ENCODE data around the gene TMEM178B.

Gene TMEM178B

GRCh38 chr7:141466151-141466904 lies 392.5 kb downstream of the TMEM178B start:
- no peak for TF ChIP-seq POLR2AphosphoS5 (IDR thresholded peaks at IDR 0.05; ENCODE audit: low read depth, low read length)
- TF ChIP-seq TAF1 (IDR thresholded peaks at IDR 0.05; ENCODE audit: borderline replicate concordance, insufficient read depth, low read length): no peak
- no peak for TF ChIP-seq REST (IDR thresholded peaks at IDR 0.05; ENCODE audit: insufficient read depth in 1 of 2, low read depth in 2 of 2, low read length in 2 of 2)
- TF ChIP-seq FOXP2 (optimal IDR thresholded peaks at IDR 0.05; ENCODE audit: borderline replicate concordance, extremely low read depth, extremely low read length, insufficient read depth): no peak
- no peak for TF ChIP-seq SIN3A (IDR thresholded peaks at IDR 0.05; ENCODE audit: borderline replicate concordance, insufficient read depth, low read length)

- no peak for TF ChIP-seq REST (IDR thresholded peaks at IDR 0.05; ENCODE audit: insufficient read depth in 1 of 2, low read depth in 2 of 2, low read length in 2 of 2)
- TF ChIP-seq TAF1 (IDR thresholded peaks at IDR 0.05; ENCODE audit: borderline replicate concordance, insufficient read depth, low read length): no peak
- no peak for TF ChIP-seq SIN3A (IDR thresholded peaks at IDR 0.05; ENCODE audit: borderline replicate concordance, insufficient read depth, low read length)
- no peak for TF ChIP-seq FOXP2 (optimal IDR thresholded peaks at IDR 0.05; ENCODE audit: borderline replicate concordance, extremely low read depth, extremely low read length, insufficient read depth)
- no peak for TF ChIP-seq POLR2AphosphoS5 (IDR thresholded peaks at IDR 0.05; ENCODE audit: low read depth, low read length)
Measured at GRCh38 chr7:141468341-141468740, 394.5 kb downstream of the TMEM178B start.

- no peak for TF ChIP-seq POLR2AphosphoS5 (IDR thresholded peaks at IDR 0.05; ENCODE audit: low read depth, low read length)
- TF ChIP-seq FOXP2 (optimal IDR thresholded peaks at IDR 0.05; ENCODE audit: borderline replicate concordance, extremely low read depth, extremely low read length, insufficient read depth): no peak
- no peak for TF ChIP-seq SIN3A (IDR thresholded peaks at IDR 0.05; ENCODE audit: borderline replicate concordance, insufficient read depth, low read length)
- TF ChIP-seq REST (IDR thresholded peaks at IDR 0.05; ENCODE audit: insufficient read depth in 1 of 2, low read depth in 2 of 2, low read length in 2 of 2): no peak
- TF ChIP-seq TAF1 (IDR thresholded peaks at IDR 0.05; ENCODE audit: borderline replicate concordance, insufficient read depth, low read length): no peak
Measured at GRCh38 chr7:141475679-141476078, 401.8 kb downstream of the TMEM178B start.

- TF ChIP-seq POLR2AphosphoS5 (IDR thresholded peaks at IDR 0.05; ENCODE audit: low read depth, low read length): no peak
- TF ChIP-seq FOXP2 (optimal IDR thresholded peaks at IDR 0.05; ENCODE audit: borderline replicate concordance, extremely low read depth, extremely low read length, insufficient read depth): no peak
- no peak for TF ChIP-seq SIN3A (IDR thresholded peaks at IDR 0.05; ENCODE audit: borderline replicate concordance, insufficient read depth, low read length)
- no peak for TF ChIP-seq REST (IDR thresholded peaks at IDR 0.05; ENCODE audit: insufficient read depth in 1 of 2, low read depth in 2 of 2, low read length in 2 of 2)
- no peak for TF ChIP-seq TAF1 (IDR thresholded peaks at IDR 0.05; ENCODE audit: borderline replicate concordance, insufficient read depth, low read length)
Measured at GRCh38 chr7:141477865-141478264, 404.0 kb downstream of the TMEM178B start.

All from PFSK-1 (cell line).